Smooth muscle cell (in vitro differentiated cells): ENCODE data around the gene ENO2. TPM values are rescaled to one million over a fixed set of nuclear protein-coding genes. Genes with fewer than 3 reads are reported as not detected.

ENCODE experiments used
- DNase-seq: peaks from one replicate; lab custom pipeline; 2025; ENCODE audit not compliant: unreplicated experiment; lab: John Stamatoyannopoulos, UW
- H2AFZ ChIP-seq: fragments of 200-600 bp; sonication (generic); 2 replicates; pipeline ENCODE4 v1.6.0; 2016; ENCODE audit warnings: antibody characterized with exemption, low read depth, mild to moderate bottlenecking
- H3F3A ChIP-seq: fragments of 200-600 bp; sonication (generic); 2 replicates; pipeline ENCODE4 v1.6.0; 2017; ENCODE audit warnings: antibody characterized with exemption, low read depth
- H3K27ac ChIP-seq: fragments of 200-600 bp; sonication (generic); 2 replicates; pipeline ENCODE4 v1.5.1; 2016; ENCODE audit warnings: low read depth, mild to moderate bottlenecking
- H3K27me3 ChIP-seq: fragments of 200-600 bp; sonication (generic); 2 replicates; pipeline ENCODE4 v1.6.1; 2016; ENCODE audit warnings: low read depth, mild to moderate bottlenecking
- H3K36me3 ChIP-seq: fragments of 200-600 bp; sonication (generic); 2 replicates; pipeline ENCODE4 v1.5.1; 2016; ENCODE audit warnings: low read depth
- H3K4me1 ChIP-seq: fragments of 200-600 bp; sonication (generic); 2 replicates; pipeline ENCODE4 v1.5.1; 2016; ENCODE audit warnings: low read depth
- H3K4me2 ChIP-seq: fragments of 200-600 bp; sonication (generic); 2 replicates; pipeline ENCODE4 v1.6.0; 2016; ENCODE audit warnings: mild to moderate bottlenecking
- H3K4me3 ChIP-seq: fragments of 200-600 bp; sonication (generic); 2 replicates; pipeline ENCODE4 v1.5.1; 2016; ENCODE audit warnings: mild to moderate bottlenecking
- H3K79me2 ChIP-seq: fragments of 200-600 bp; sonication (generic); 2 replicates; pipeline ENCODE4 v1.6.0; 2016; ENCODE audit warnings: low read depth, mild to moderate bottlenecking
- H3K9ac ChIP-seq: fragments of 200-600 bp; sonication (generic); 2 replicates; pipeline ENCODE4 v1.6.0; 2016; ENCODE audit warnings: low read depth
- H3K9me3 ChIP-seq: fragments of 200-600 bp; sonication (generic); replicated peaks from 2 replicates; pipeline ENCODE4 v1.5.1; 2016; ENCODE audit warnings: low read depth
- H4K20me1 ChIP-seq: fragments of 200-600 bp; sonication (generic); 2 replicates; pipeline ENCODE4 v1.6.0; 2016; ENCODE audit warnings: low read depth
- CTCF ChIP-seq: fragments of 200-600 bp; sonication (generic); IDR thresholded peaks from 2 replicates; pipeline ENCODE4 v1.5.1; 2017; ENCODE audit warnings: borderline replicate concordance, mild to moderate bottlenecking, antibody characterized with exemption; ENCODE audit not compliant: insufficient read depth, poor library complexity, severe bottlenecking
- WGBS: methylation state at CpG from one replicate; pipeline ENCODE4 v1.1.7; 2016; ENCODE audit warnings: low lambda C conversion rate; 5-methylcytosine and 5-hydroxymethylcytosine counted together
- polyA plus RNA-seq: library from polyadenylated mRNA; unstranded; fragments of >200 nt; fragmentation: Nextera tagmentation; extraction: Ambion mirVana; gene quantifications from 2 replicates; pipeline ENCODE4 v1.2.1, GENCODE V29; 2016
- total RNA-seq: library from RNA; depleted of rRNA; stranded (reverse); fragments of >200 nt; gene quantifications from 2 replicates; pipeline ENCODE4 v1.2.3, GENCODE V29; 2014

Gene ENO2
- total and polyA plus RNA-seq, 2 experiments from 2014 or later = 52.5 to 105 TPM

GRCh38 chr12:6909421-6910145 is 4.8 kb upstream of the ENO2 start:
- Histone ChIP-seq H4K20me1 (no peaks in the 10 kb centered on the region), H3K9me3 (no peaks in the 10 kb centered on the region), H3F3A (no peaks in the 10 kb centered on the region), H3K27me3 (no peaks in the 10 kb centered on the region), H3K79me2 (no peaks in the 10 kb centered on the region), H3K4me1 (peaks cover 12% of the 10 kb centered on the region), H3K4me2 (no peak overlapping the region), H2AFZ (no peak overlapping the region), H3K27ac (no peak overlapping the region), H3K4me3 (no peak overlapping the region), H3K9ac (no peak overlapping the region), H3K36me3 (no peaks in the 10 kb centered on the region)
- TF ChIP-seq CTCF = no peak
- DNase-seq = no peak
- WGBS = 98% methylated on average over 4 of the region's 4 CpGs

GRCh38 chr12:6912164-6912935 is 2.0 kb upstream of the ENO2 start:
- Histone ChIP-seq H3K79me2 (no peaks in the 10 kb centered on the region), H3K27ac (no peak overlapping the region), H2AFZ (no peak overlapping the region), H3F3A (no peaks in the 10 kb centered on the region), H3K9me3 (no peaks in the 10 kb centered on the region), H3K4me1 (peaks cover 9% of the 10 kb centered on the region), H3K9ac (no peak overlapping the region), H4K20me1 (peaks cover 22% of the 10 kb centered on the region), H3K4me2 (no peak overlapping the region), H3K27me3 (no peaks in the 10 kb centered on the region), H3K4me3 (no peak overlapping the region), H3K36me3 (no peaks in the 10 kb centered on the region)
- TF ChIP-seq CTCF = no peak
- DNase-seq = no peak
- 93% methylated on average over 15 of the region's 15 CpGs for WGBS

GRCh38 chr12:6914947-6915788 is 788 bp downstream of the ENO2 start:
- Histone ChIP-seq H3K79me2 (no peaks in the 10 kb centered on the region), H3K27me3 (no peaks in the 10 kb centered on the region), H3K4me3 (peak overlapping the region; percentile 87), H3F3A (no peaks in the 10 kb centered on the region), H3K4me2 (peak overlapping the region; percentile 100), H3K27ac (peak overlapping the region; percentile 47), H3K9ac (peak overlapping the region; percentile 83), H4K20me1 (peaks cover 38% of the 10 kb centered on the region), H2AFZ (peak overlapping the region; percentile 84), H3K9me3 (no peaks in the 10 kb centered on the region), H3K36me3 (no peaks in the 10 kb centered on the region), H3K4me1 (peaks cover 9% of the 10 kb centered on the region)
- no peak for DNase-seq
- 10% methylated on average over 22 of the region's 29 CpGs for WGBS
- TF ChIP-seq CTCF = no peak
